Urothelium cell line (cell line): Measurements from ENCODE around the gene CLDN11.

Experiments
- DNase-seq: peaks from one replicate; pipeline ENCODE4 v3.0.0; 2011; ENCODE audit warnings: low spot score, mixed read lengths
- FAIRE-seq: peaks from 2 replicates; lab custom pipeline; 2011; peaks lifted over from hg19 to GRCh38; lab: Jason Lieb, UNC

Gene CLDN11

GRCh38 chr3:170425491-170426239 lies 7.0 kb downstream of the CLDN11 start:
- DNase-seq (no peak), FAIRE-seq (no peak)

DNA sequence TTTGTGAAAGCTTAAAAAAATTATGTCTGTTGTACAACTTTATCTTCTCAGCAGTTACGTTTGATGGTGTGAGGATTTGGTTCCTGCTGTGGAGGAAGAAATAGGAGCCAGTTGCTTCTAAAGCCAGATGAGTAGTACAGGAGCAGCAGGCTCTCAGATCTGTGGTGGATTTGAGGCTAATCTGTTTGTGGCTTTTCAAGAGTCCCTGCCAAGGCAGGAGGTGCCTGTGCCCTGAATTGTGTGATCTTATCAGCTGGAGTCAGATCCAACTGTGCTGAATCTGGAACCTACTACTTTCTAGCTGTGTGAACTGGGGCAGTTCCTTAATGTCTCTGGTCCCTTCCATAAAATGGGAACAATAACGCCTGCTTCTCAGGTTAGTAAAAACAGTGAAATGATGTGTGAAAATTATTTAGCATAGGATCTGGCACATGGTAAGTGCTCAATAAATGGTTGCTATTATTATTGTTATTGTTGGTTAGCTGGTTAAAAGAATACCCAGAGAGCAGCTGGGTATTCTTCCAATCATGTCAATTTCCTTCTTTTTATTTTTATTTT lies 7.7 kb downstream of the CLDN11 start:
- no peak for FAIRE-seq
- DNase-seq = no peak

DNA sequence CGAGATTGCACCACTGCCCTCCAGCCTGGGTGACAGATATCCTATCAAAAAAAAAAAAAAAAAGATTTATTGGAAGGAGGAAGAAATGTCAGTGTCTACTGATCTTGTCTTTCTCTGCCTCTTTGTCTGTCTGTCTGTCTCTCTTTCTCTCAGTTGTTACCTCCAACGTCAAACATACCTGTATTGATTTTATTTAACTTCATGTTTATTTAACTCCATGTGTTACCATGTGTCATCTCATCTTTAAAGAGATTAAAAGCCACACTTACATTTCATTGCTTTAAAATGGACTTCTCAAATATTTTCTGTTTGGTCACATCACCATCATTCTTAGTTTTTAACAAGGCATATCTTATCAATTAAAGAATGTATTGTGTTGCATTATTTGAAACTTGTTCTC lies 9.4 kb downstream of the CLDN11 start:
- no peak for FAIRE-seq
- no peak for DNase-seq

- peak; percentile 41 for DNase-seq
- FAIRE-seq = no peak
Observed at GRCh38 chr3:170429050-170429449, 10.4 kb downstream of the CLDN11 start.

- FAIRE-seq (no peak), DNase-seq (no peak)
Observed at GRCh38 chr3:170431054-170431453, 12.4 kb downstream of the CLDN11 start.

- DNase-seq (no peak), FAIRE-seq (no peak)
Observed at GRCh38 chr3:170432416-170432815, 13.7 kb downstream of the CLDN11 start.

GRCh38 chr3:170436697-170437096 lies 18.0 kb downstream of the CLDN11 start:
- no peak for FAIRE-seq

DNA sequence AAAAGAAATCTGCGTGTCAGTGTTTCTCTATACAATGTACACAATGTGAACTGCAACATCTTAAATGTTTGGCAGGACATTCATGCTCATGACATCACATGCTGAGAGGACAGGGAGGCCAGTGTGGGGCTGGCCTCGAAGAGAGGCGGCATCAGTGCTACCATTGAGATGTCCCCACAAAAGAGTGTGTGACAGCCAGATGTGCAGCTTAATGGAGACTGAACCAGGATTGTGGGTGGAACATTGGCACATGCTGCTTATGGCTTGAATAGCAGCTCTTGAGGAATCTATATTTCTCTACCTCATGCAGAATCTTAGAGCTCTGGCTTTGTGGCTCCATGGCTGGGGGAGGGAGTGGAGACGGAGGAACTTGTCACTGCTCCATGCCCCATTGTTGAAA lies 18.5 kb downstream of the CLDN11 start:
- FAIRE-seq (no peak), DNase-seq (no peak)

More at GRCh38 chr3:170436697-170437096, 18.0 kb downstream of the CLDN11 start:
- no peak for DNase-seq

DNA sequence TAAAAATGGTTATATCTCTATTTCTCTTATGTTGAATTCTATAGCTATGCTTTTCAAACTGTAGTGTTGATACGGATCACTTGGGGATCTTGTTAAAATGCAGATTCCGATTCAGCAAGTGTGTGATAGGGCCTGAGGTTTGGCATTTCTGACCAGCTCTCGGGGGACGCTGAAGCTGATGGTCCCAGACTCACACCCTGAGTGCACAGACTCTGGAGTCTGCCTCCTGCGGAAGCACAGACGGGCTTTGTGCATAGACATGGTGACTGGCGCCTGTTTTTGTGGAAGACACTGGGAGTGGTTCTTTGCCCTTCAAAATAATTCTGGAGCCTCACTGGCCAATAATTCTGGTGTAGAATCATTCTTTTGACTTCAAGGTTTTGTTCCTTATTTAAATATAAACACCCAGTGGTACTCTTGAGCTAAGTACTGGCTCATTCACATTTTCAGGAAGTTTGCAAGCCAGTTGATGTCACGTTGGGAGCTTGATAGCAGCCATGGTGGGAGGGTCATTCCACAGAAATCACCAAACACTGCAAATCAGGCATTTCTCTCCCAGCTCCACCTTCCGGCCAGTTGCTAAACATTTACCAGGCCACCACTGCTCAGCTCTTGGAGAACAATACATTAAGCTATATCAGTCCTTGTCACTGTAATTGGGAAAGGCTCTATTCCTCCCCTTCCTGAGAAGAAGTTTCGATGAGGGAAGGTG lies 19.2 kb downstream of the CLDN11 start:
- FAIRE-seq = no peak
- no peak for DNase-seq

DNA sequence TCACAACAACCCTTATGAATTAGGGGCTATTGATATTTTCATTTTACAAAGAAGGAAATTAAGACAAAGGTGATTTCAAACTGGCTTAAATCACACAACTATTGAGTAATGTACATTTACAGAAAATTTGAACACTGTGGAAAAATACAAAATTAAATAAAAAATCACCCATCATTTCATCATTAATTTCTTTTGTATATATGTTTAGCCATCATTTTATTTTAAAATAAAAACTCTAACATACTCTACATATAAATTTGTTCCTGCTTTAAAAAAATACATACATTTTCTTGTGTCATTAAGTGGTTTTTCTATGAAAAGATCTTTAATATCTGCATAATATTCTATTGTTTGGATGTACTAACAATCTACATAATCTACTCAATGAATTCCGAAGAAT lies 20.2 kb downstream of the CLDN11 start:
- DNase-seq = no peak
- no peak for FAIRE-seq

GRCh38 chr3:170440344-170440743 lies 21.7 kb downstream of the CLDN11 start:
- FAIRE-seq (no peak), DNase-seq (peak; percentile 11)

GRCh38 chr3:170441412-170441811 lies 22.7 kb downstream of the CLDN11 start:
- DNase-seq = no peak
- no peak for FAIRE-seq

DNA sequence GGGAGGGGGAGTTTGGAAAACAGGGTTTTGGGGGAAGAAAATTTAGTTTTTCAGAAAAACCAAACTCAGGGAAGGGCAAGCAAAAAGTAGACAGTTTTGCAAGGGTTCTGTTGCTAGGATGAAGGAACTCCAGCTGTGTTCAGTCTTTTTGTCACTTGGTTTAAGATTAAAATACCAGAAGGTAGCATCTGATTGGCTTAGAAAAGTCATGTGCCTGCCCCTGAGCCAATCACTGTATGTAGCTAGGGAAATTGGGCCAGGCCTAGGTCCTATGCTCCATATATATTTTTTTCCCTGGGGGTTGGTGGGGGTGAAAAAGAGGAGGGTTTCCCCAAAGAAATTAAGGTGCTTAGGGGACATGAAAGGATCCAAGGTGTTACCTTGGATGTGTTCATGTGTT lies 24.3 kb downstream of the CLDN11 start:
- FAIRE-seq (no peak), DNase-seq (no peak)

GRCh38 chr3:170443457-170443856 lies 24.8 kb downstream of the CLDN11 start:
- FAIRE-seq = no peak

GRCh38 chr3:170448584-170448983 lies 29.9 kb downstream of the CLDN11 start:
- FAIRE-seq = no peak
- DNase-seq = no peak

More at GRCh38 chr3:170443457-170443856, 24.8 kb downstream of the CLDN11 start:
- no peak for DNase-seq

- DNase-seq = no peak
Observed at GRCh38 chr3:170450039-170450438, 31.4 kb downstream of the CLDN11 start.

GRCh38 chr3:170454509-170454908 lies 35.8 kb downstream of the CLDN11 start:
- DNase-seq (no peak), FAIRE-seq (no peak)

More at GRCh38 chr3:170450039-170450438, 31.4 kb downstream of the CLDN11 start:
- no peak for FAIRE-seq

- DNase-seq (no peak), FAIRE-seq (no peak)
Observed at GRCh38 chr3:170458285-170458684, 39.6 kb downstream of the CLDN11 start.

DNA sequence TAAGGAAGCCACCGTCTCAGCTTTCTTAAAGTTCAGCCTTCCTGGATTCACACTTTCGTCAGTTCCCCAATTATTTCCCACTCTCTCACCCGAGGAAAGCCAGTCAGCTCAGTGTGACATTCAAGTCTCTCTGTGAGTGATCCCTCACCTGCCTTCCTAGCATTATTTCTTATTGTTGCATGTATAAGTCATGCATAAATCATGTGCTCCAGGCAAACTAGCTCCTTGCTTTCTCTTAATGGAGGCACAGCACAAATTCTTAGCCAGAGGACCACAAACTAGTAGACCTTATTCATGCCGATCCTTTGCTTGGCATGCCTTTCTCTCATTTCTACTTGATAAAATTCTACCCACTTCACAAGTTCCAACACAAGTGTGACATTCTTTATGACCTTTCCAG lies 44.3 kb downstream of the CLDN11 start:
- DNase-seq = no peak
- FAIRE-seq = no peak

DNA sequence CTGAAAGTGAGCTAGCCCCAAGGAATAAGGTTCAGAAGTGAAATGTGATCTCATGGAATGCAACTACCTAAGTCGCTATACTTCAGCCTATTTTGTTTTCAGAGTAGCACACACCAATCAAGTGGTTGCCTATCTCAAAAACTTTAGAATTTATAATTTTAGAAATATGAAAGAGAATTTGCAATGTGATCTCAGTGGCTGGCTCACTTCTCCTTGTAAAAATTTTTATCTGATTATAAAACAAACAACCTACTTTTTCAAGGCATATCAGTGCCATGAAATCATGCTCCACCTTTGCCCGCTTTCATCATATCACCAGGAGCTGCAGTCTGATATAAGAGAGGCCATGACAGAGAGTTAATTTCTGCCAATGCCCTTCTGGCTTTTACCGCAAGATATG lies 47.3 kb downstream of the CLDN11 start:
- DNase-seq = no peak
- FAIRE-seq = no peak

GRCh38 chr3:170467007-170467406 lies 48.3 kb downstream of the CLDN11 start:
- DNase-seq (no peak), FAIRE-seq (no peak)

DNA sequence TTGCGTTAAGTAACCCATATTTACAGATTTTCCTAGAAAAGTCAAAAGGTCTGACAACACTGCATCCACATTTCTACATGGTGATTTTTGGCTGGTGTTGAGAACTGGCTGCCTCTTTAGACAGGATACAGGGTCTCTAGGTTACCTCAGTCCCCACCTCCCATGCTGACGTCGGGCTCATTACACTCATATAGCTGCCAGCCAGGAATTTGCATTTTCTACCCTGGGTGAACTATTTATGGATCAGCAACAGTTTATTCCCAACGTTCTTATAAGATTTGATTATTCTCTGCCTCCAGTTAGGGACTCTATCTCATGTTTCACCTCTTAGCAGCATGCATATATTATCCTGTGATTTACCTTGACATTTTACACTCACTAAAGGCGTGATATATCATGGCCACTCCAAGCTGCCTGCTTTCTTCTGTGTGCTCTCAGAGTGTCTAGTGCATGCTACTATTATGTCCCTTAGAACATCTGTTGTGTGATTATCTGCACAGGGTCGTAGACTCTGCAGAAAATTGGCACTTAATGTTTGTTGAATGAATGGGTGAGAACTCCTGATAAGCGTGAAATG lies 49.0 kb downstream of the CLDN11 start:
- DNase-seq = no peak
- no peak for FAIRE-seq
